ENCODE results near the gene GEN1.

GRCh38 chr2:17815468-17816184 lies 61.7 kb downstream of the GEN1 start:
- TF ChIP-seq, protein P1, sequence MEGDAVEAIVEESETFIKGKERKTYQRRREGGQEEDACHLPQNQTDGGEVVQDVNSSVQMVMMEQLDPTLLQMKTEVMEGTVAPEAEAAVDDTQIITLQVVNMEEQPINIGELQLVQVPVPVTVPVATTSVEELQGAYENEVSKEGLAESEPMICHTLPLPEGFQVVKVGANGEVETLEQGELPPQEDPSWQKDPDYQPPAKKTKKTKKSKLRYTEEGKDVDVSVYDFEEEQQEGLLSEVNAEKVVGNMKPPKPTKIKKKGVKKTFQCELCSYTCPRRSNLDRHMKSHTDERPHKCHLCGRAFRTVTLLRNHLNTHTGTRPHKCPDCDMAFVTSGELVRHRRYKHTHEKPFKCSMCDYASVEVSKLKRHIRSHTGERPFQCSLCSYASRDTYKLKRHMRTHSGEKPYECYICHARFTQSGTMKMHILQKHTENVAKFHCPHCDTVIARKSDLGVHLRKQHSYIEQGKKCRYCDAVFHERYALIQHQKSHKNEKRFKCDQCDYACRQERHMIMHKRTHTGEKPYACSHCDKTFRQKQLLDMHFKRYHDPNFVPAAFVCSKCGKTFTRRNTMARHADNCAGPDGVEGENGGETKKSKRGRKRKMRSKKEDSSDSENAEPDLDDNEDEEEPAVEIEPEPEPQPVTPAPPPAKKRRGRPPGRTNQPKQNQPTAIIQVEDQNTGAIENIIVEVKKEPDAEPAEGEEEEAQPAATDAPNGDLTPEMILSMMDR (IDR thresholded peaks at IDR 0.05): no peak
- no peak for TF ChIP-seq POLR2A (IDR thresholded peaks at IDR 0.05)

Data from testis (tissue), 2 donors.